IMR-90 (cell line): ENCODE data around the gene OR51I1. TPM values are rescaled to one million over a fixed set of nuclear protein-coding genes. Genes with fewer than 3 reads are reported as not detected.

ENCODE experiments used
- ATAC-seq: fragments of 200-7000 bp; cut with Tn5 transposase; 2 replicates; pipeline ENCODE4 v1.9.1; 2020; ENCODE audit warnings: low read depth, mild to moderate bottlenecking, moderate library complexity
- BruUV-seq: library from RNA; stranded (reverse); fragments of 400-500 nt; replicated peaks from 2 replicates; lab custom pipeline; 2021; lab: Mats Ljungman, UMichigan
- CTCF ChIA-PET: fragments of 300-600 bp; formaldehyde crosslinking; extraction: SDS; loops from one replicate; lab custom pipeline; 2021; ENCODE audit warnings: antibody characterized with exemption; lab: Yijun Ruan, JAX
- POLR2A ChIA-PET: fragments of 300-600 bp; sonication (Branson Sonifier 250); formaldehyde crosslinking; loops from one replicate; lab custom pipeline; 2022; ENCODE audit warnings: antibody characterized with exemption; ENCODE audit not compliant: unreplicated experiment; lab: Charles Lee
- DNase-seq: peaks from one replicate; pipeline ENCODE4 v3.0.0; 2013
- H2AFZ ChIP-seq: replicated peaks from 2 replicates; pipeline ENCODE3; 2013; ENCODE audit warnings: low read length, mild to moderate bottlenecking; ENCODE audit not compliant: poor library complexity
- H2AK5ac ChIP-seq: 2 replicates; pipeline ENCODE4 v1.6.1; 2013; ENCODE audit warnings: low read depth, low read length, inconsistent platforms
- H2AK9ac ChIP-seq: replicated peaks from 2 replicates; pipeline ENCODE3; 2013; ENCODE audit warnings: mild to moderate bottlenecking, low read depth, low read length, moderate library complexity; ENCODE audit not compliant: poor library complexity
- H2BK120ac ChIP-seq: 2 replicates; pipeline ENCODE4 v1.6.1; 2013; ENCODE audit warnings: low read depth, low read length, inconsistent platforms
- H2BK15ac ChIP-seq: 3 replicates; pipeline ENCODE4 v1.6.1; 2013; ENCODE audit warnings: low read depth, low read length, inconsistent platforms
- H2BK20ac ChIP-seq: 2 replicates; pipeline ENCODE4 v1.6.1; 2013; ENCODE audit warnings: low read depth, mild to moderate bottlenecking, inconsistent platforms, low read length, moderate library complexity
- H2BK5ac ChIP-seq: 2 replicates; pipeline ENCODE4 v1.6.1; 2013; ENCODE audit warnings: mild to moderate bottlenecking, low read depth, low read length, inconsistent platforms; ENCODE audit not compliant: poor library complexity, severe bottlenecking
- H3K14ac ChIP-seq: replicated peaks from 2 replicates; pipeline ENCODE4 v1.6.1; 2013; ENCODE audit warnings: low read depth, low read length, inconsistent platforms
- H3K18ac ChIP-seq: 2 replicates; pipeline ENCODE4 v1.6.1; 2013; ENCODE audit warnings: low read depth, low read length, control low read depth
- H3K23ac ChIP-seq: 2 replicates; pipeline ENCODE4 v1.6.1; 2013; ENCODE audit warnings: low read depth, low read length, inconsistent platforms
- H3K27ac ChIP-seq: 2 replicates; pipeline ENCODE4 v1.5.1; 2013; ENCODE audit warnings: mild to moderate bottlenecking, control low read depth, low read length; ENCODE audit not compliant: insufficient read depth
- H3K27me3 ChIP-seq: 2 replicates; pipeline ENCODE4 v1.6.1; 2013; ENCODE audit warnings: low read length; ENCODE audit not compliant: control insufficient read depth, insufficient read depth
- H3K36me3 ChIP-seq: 2 replicates; pipeline ENCODE4 v1.6.1; 2013; ENCODE audit warnings: low read length, mixed read lengths; ENCODE audit not compliant: control insufficient read depth, insufficient read depth
- H3K4ac ChIP-seq: 2 replicates; pipeline ENCODE4 v1.6.1; 2013; ENCODE audit warnings: low read depth, low read length, inconsistent platforms
- H3K4me1 ChIP-seq: 2 replicates; pipeline ENCODE4 v1.6.1; 2013; ENCODE audit warnings: low read length, mixed read lengths; ENCODE audit not compliant: control insufficient read depth, insufficient read depth
- H3K4me2 ChIP-seq: 2 replicates; pipeline ENCODE4 v1.6.1; 2013; ENCODE audit warnings: low read depth, mild to moderate bottlenecking, control low read depth, low read length, moderate library complexity
- H3K4me3 ChIP-seq: 2 replicates; pipeline ENCODE4 v1.5.1; 2013; ENCODE audit warnings: low read depth, mild to moderate bottlenecking, control low read depth, low read length, moderate library complexity; ENCODE audit not compliant: insufficient read depth
- H3K56ac ChIP-seq: 2 replicates; pipeline ENCODE4 v1.6.1; 2013; ENCODE audit warnings: low read length, inconsistent platforms; ENCODE audit not compliant: insufficient read depth; ENCODE audit errors: extremely low read depth
- H3K79me1 ChIP-seq, 2 experiments: 2 replicates each; pipeline ENCODE4 v1.6.1; 2013; ENCODE audit warnings: low read length in 2 of 2, inconsistent platforms in 1 of 2, low read depth in 1 of 2
- H3K9ac ChIP-seq: 2 replicates; pipeline ENCODE4 v1.6.1; 2013; ENCODE audit warnings: low read depth, low read length, control low read depth
- H3K9me1 ChIP-seq: 2 replicates; pipeline ENCODE4 v1.6.1; 2013; ENCODE audit warnings: low read length, inconsistent platforms; ENCODE audit not compliant: insufficient read depth
- H3K9me3 ChIP-seq: 2 replicates; pipeline ENCODE4 v1.6.1; 2013; ENCODE audit warnings: low read length; ENCODE audit not compliant: control insufficient read depth, insufficient read depth
- H4K20me1 ChIP-seq: 2 replicates; pipeline ENCODE4 v1.6.1; 2013; ENCODE audit warnings: low read length, inconsistent platforms; ENCODE audit not compliant: insufficient read depth
- H4K5ac ChIP-seq: 2 replicates; pipeline ENCODE4 v1.6.1; 2013; ENCODE audit warnings: mild to moderate bottlenecking, low read depth, low read length, control low read depth
- H4K8ac ChIP-seq, 2 experiments: 2 replicates each; pipeline ENCODE4 v1.6.1; 2013; ENCODE audit warnings: low read depth in 2 of 2, low read length in 2 of 2, control low read depth in 1 of 2, inconsistent platforms in 1 of 2
- H4K91ac ChIP-seq: 2 replicates; pipeline ENCODE4 v1.6.1; 2013; ENCODE audit warnings: low read depth, low read length, inconsistent platforms; ENCODE audit not compliant: insufficient read depth
- BHLHE40 ChIP-seq: fragments of 150-350 bp; IDR thresholded peaks from 2 replicates; pipeline ENCODE4 v1.6.1; 2016; ENCODE audit warnings: mild to moderate bottlenecking, low read depth, low read length
- CEBPB ChIP-seq: IDR thresholded peaks from 2 replicates; pipeline ENCODE4 v1.6.1; 2012; ENCODE audit warnings: low read depth, low read length, improper control_type of control experiment
- CHD1 ChIP-seq: IDR thresholded peaks from 2 replicates; pipeline ENCODE4 v1.6.1; 2012; ENCODE audit warnings: low read depth, low read length, improper control_type of control experiment
- CTCF ChIP-seq: conservative IDR thresholded peaks from 2 replicates; pipeline ENCODE4 v1.5.1; 2012; ENCODE audit warnings: mild to moderate bottlenecking, low read depth, low read length, improper control_type of control experiment
- ELK1 ChIP-seq: fragments of 150-350 bp; IDR thresholded peaks from 2 replicates; pipeline ENCODE4 v1.6.1; 2016; ENCODE audit warnings: low read depth, mild to moderate bottlenecking, low read length, moderate library complexity, borderline replicate concordance
- FOS ChIP-seq: fragments of 150-350 bp; IDR thresholded peaks from 2 replicates; pipeline ENCODE4 v1.6.1; 2016; ENCODE audit warnings: low read depth, low read length
- MAFK ChIP-seq: IDR thresholded peaks from 2 replicates; pipeline ENCODE4 v1.6.1; 2012; ENCODE audit warnings: low read depth, low read length, improper control_type of control experiment
- MAZ ChIP-seq: IDR thresholded peaks from 2 replicates; pipeline ENCODE4 v1.6.1; 2012; ENCODE audit warnings: low read depth, mild to moderate bottlenecking, low read length, improper control_type of control experiment, moderate library complexity, borderline replicate concordance
- MXI1 ChIP-seq: IDR thresholded peaks from 2 replicates; pipeline ENCODE4 v1.6.1; 2012; ENCODE audit warnings: low read depth, mild to moderate bottlenecking, low read length, moderate library complexity, borderline replicate concordance
- NFE2L2 ChIP-seq: fragments of 150-350 bp; IDR thresholded peaks from 2 replicates; pipeline ENCODE4 v1.6.1; 2016; ENCODE audit warnings: low read depth, mild to moderate bottlenecking, low read length
- POLR2A ChIP-seq: IDR thresholded peaks from 2 replicates; pipeline ENCODE4 v1.6.1; 2012; ENCODE audit warnings: mild to moderate bottlenecking, low read depth, low read length
- RAD21 ChIP-seq: IDR thresholded peaks from 2 replicates; pipeline ENCODE4 v1.6.1; 2012; ENCODE audit warnings: low read length, improper control_type of control experiment
- RCOR1 ChIP-seq: IDR thresholded peaks from 2 replicates; pipeline ENCODE4 v1.6.1; 2012; ENCODE audit warnings: mild to moderate bottlenecking, low read length, improper control_type of control experiment; ENCODE audit not compliant: insufficient replicate concordance
- RFX5 ChIP-seq: IDR thresholded peaks from 2 replicates; pipeline ENCODE4 v1.8.0; 2012; ENCODE audit warnings: low read depth, mild to moderate bottlenecking, low read length, moderate library complexity
- SMC3 ChIP-seq: fragments of 150-350 bp; IDR thresholded peaks from 2 replicates; pipeline ENCODE4 v1.6.1; 2016; ENCODE audit warnings: low read depth, mild to moderate bottlenecking, antibody characterized with exemption, low read length, moderate library complexity
- USF2 ChIP-seq: fragments of 150-350 bp; IDR thresholded peaks from 2 replicates; pipeline ENCODE4 v1.6.1; 2017; ENCODE audit warnings: mild to moderate bottlenecking, antibody characterized with exemption, low read length, low read depth
- dilution Hi-C: fragments of 300-500 bp; cut with HindIII; formaldehyde crosslinking; loops from one replicate; pipeline ENCODE4 v1.14.3; 2018; ENCODE audit warnings: low sequenced_read_pairs; ENCODE audit not compliant: unreplicated experiment
- in situ Hi-C: fragments of 300-500 bp; cut with MboI; formaldehyde crosslinking; loops from 3 replicates; pipeline ENCODE4 v1.14.3; 2019; ENCODE audit warnings: low sequenced_read_pairs, inconsistent platforms, mixed read lengths
- intact Hi-C: fragments of 100-400 bp; cut with micrococcal nuclease; formaldehyde crosslinking; loops from 2 replicates; pipeline ENCODE4 v1.10.0; 2022
- polyA plus RNA-seq, 3 experiments: library from polyadenylated mRNA; depleted of rRNA; stranded (reverse); fragments of >200 nt; gene quantifications; 2 replicates each; pipeline ENCODE4 v1.2.3, GENCODE V29; 2012; ENCODE audit warnings: low replicate concordance in 1 of 3
- total RNA-seq: library from RNA; depleted of rRNA; stranded (reverse); fragments of >200 nt; gene quantifications from 2 replicates; pipeline ENCODE4 v1.2.3, GENCODE V29; 2012

The OR51I1 gene
- total and polyA plus RNA-seq, 2 of the 4 experiments (the other 2 are of a cell fraction), result not detected

GRCh38 chr11:5405173-5405572 lies 36.1 kb downstream of the OR51I1 start:
- Histone ChIP-seq H3K56ac (no peak overlapping the region), H3K9me3 (no peaks in the 10 kb centered on the region), H3K4me2 (no peak overlapping the region), H2BK5ac (no peak overlapping the region), H3K79me1 (no peaks in the 10 kb centered on the region), H3K14ac (no peak overlapping the region), H3K18ac (no peak overlapping the region), H3K4me1 (no peaks in the 10 kb centered on the region), H4K91ac (no peak overlapping the region), H3K23ac (no peak overlapping the region), H2BK15ac (no peak overlapping the region), H2AFZ (no peak overlapping the region), H2AK9ac (no peak overlapping the region), H4K20me1 (no peaks in the 10 kb centered on the region), H2BK120ac (no peak overlapping the region), H3K27me3 (no peaks in the 10 kb centered on the region), H3K4me3 (no peak overlapping the region), H4K5ac (no peak overlapping the region), H4K8ac (no peak overlapping the region), H2BK20ac (no peak overlapping the region), H3K27ac (no peak overlapping the region), H3K9ac (no peak overlapping the region), H3K9me1 (no peaks in the 10 kb centered on the region), H2AK5ac (no peak overlapping the region), H3K4ac (no peak overlapping the region), H3K36me3 (no peaks in the 10 kb centered on the region)
- in situ Hi-C loops (no loop called here), intact Hi-C loops (no loop called here), dilution Hi-C loops (no loop called here)
- ChIA-PET POLR2A (no interaction called here), CTCF (no interaction called here)
- ATAC-seq (no peak), DNase-seq (no peak)
- no peak for TF ChIP-seq RCOR1
- no peak for TF ChIP-seq SMC3
- no peak for TF ChIP-seq MAZ
- TF ChIP-seq ELK1, result no peak
- no peak for TF ChIP-seq POLR2A
- TF ChIP-seq MXI1, result no peak
- no peak for TF ChIP-seq RAD21
- no peak for TF ChIP-seq NFE2L2
- no peak for TF ChIP-seq CTCF
- TF ChIP-seq BHLHE40, result no peak
- TF ChIP-seq USF2, result no peak
- TF ChIP-seq CEBPB, result no peak
- TF ChIP-seq FOS, result no peak
- no peak for TF ChIP-seq CHD1
- TF ChIP-seq MAFK, result no peak
- no peak for TF ChIP-seq RFX5
- no TSS peak for BruUV-seq
